ENCODE results near the gene TMEM234.

The TMEM234 gene

DNA sequence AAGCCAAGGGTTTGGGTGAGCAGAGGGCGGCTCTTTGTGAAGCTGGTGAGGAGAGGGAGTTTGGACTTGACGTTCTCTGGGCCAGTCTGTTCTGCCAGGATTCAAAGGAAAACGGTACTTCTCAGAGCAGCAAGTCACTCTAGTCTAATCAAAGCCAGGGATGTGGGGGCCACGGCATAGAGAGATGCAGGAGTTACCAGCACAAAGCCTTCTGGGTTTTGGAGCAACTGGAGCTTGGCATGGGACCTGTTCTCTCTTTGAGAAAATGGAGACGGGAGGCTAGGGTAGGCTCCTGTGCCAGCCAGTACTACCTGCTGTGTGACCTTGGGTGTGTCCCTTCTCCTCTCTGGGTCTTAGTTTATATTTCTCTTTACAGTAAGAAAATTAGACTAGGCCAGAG is 40.6 kb downstream of the TMEM234 start:
- TF ChIP-seq, protein P1, sequence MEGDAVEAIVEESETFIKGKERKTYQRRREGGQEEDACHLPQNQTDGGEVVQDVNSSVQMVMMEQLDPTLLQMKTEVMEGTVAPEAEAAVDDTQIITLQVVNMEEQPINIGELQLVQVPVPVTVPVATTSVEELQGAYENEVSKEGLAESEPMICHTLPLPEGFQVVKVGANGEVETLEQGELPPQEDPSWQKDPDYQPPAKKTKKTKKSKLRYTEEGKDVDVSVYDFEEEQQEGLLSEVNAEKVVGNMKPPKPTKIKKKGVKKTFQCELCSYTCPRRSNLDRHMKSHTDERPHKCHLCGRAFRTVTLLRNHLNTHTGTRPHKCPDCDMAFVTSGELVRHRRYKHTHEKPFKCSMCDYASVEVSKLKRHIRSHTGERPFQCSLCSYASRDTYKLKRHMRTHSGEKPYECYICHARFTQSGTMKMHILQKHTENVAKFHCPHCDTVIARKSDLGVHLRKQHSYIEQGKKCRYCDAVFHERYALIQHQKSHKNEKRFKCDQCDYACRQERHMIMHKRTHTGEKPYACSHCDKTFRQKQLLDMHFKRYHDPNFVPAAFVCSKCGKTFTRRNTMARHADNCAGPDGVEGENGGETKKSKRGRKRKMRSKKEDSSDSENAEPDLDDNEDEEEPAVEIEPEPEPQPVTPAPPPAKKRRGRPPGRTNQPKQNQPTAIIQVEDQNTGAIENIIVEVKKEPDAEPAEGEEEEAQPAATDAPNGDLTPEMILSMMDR (conservative IDR thresholded peaks at IDR 0.05; ENCODE audit: low read depth, low read length) = no peak
- DNase-seq (ENCODE audit: low read depth) = no peak
- peak overlapping the region; percentile 77 for H3K4me3 ChIP-seq (ENCODE audit: low read depth, low read length)

DNA sequence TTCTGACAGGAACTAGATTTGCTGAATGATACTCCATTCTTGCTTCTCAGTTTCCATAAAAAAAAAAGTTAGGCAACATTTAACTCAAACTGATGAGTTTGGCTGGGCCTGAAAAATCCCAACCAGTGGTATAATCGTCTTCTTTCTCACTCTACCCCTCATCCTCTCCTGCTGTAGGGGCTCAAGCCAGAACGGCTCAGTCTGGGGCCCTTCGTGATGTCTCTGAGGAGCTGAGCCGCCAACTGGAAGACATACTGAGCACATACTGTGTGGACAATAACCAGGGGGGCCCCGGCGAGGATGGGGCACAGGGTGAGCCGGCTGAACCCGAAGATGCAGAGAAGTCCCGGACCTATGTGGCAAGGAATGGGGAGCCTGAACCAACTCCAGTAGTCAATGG is 41.1 kb downstream of the TMEM234 start:
- no peak for DNase-seq (ENCODE audit: low read depth)
- peak overlapping the region; percentile 77 for H3K4me3 ChIP-seq (ENCODE audit: low read depth, low read length)
- TF ChIP-seq, protein P1 (conservative IDR thresholded peaks at IDR 0.05; ENCODE audit: low read depth, low read length) = no peak

DNA sequence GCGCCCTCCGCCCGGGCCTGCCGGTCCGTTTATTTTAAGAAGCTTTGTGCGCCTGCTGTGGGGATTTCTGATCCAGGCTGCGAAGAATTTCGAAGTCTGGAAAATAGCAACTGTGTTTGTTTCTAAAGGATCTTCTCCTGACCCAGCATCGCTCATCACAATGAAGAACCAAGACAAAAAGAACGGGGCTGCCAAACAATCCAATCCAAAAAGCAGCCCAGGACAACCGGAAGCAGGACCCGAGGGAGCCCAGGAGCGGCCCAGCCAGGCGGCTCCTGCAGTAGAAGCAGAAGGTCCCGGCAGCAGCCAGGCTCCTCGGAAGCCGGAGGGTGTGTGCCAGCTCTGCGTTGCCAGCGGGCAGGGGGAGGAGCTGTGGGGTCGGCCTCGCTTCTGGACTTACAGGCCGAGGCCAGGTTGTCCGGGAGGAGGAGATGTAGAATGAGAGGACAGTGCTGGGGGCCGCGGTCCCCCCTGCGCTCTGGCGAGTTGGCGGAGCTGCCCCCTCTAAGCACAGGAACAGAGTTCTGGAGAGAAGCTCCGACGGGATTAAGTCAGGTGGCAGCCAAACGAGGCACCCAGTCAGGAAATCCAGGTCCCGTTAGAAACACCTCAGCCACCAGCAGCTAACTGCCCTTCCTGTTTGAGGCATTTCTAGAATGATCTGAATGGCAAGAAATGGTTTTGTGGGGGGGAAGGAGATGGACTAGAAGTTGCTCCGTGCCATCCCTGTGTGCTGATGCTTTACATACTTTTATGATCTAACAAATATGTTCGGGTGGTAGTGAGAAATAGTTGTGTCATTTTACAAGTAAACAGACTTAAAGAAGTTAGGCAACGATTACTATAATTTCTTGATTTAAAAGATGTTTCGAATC is 41.7 kb downstream of the TMEM234 start:
- TF ChIP-seq, protein P1 (conservative IDR thresholded peaks at IDR 0.05; ENCODE audit: low read depth, low read length) = no peak
- peak overlapping the region; percentile 77 for H3K4me3 ChIP-seq (ENCODE audit: low read depth, low read length)
- peak; percentile 63 for DNase-seq (ENCODE audit: low read depth)

DNA sequence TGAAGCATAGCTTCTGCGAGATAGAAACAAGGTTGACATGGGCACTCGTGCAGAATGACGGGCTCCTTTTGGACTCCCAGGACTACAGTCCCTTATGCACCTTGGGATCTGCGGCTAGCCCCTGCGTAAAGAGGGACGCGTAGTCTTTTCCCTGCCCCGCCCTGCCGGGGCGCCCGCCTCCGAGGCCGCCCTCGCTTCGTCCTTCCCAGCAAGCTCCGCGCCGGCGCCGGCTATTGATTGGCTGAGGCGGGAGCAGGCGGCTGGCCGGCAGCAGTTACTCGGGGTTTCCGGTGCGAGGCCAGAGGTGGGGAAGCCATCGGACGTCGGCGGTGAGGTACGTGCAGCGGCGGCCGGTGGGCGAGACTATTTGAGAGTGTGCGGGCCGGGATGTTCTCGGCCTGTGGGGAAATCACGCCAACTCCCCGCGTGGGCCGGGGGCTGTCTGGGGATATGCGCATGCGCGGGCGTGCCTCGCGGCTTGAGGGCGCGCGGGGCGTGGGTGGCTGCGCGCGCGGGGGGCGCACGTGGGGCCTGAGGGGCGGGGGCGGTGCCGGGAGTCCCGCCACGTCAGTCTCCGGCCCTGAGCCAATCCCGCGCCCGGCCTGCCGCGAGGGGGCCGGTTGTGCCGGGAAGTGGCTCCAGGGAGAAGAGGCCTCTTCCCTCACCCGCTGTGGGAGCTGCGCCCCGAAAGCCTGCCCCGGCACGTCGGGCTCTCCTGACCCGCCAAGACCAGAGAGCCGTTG is 42.5 kb downstream of the TMEM234 start, which contains the start of gene TXLNA:
TXLNA (plus strand) TSS at position 233 of the 743 bp plus-strand sequence. CDS start 671 bp downstream, outside the sequence.
- DNase-seq (ENCODE audit: low read depth) = peak; percentile 95
- H3K4me3 ChIP-seq (ENCODE audit: low read depth, low read length) = peak within 1 kb of the TSS; percentile 77
- TF ChIP-seq, protein P1 (conservative IDR thresholded peaks at IDR 0.05; ENCODE audit: low read depth, low read length) = no peak

DNA sequence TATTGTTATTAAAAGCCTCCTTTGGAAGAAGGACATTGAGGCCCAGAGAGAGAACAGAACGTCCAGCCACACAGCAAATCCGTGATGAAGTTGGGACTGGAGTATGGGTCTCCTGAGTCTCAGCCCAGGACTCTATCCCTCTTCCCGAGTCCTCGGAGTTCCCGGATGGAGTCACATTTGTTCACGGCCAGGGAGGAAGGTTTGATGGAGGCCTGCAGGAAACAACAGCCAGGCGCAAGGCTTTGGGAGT is 43.0 kb downstream of the TMEM234 start:
- peak overlapping the region; percentile 77 for H3K4me3 ChIP-seq (ENCODE audit: low read depth, low read length)
- no peak for DNase-seq (ENCODE audit: low read depth)
- TF ChIP-seq, protein P1 (conservative IDR thresholded peaks at IDR 0.05; ENCODE audit: low read depth, low read length) = no peak

DNA sequence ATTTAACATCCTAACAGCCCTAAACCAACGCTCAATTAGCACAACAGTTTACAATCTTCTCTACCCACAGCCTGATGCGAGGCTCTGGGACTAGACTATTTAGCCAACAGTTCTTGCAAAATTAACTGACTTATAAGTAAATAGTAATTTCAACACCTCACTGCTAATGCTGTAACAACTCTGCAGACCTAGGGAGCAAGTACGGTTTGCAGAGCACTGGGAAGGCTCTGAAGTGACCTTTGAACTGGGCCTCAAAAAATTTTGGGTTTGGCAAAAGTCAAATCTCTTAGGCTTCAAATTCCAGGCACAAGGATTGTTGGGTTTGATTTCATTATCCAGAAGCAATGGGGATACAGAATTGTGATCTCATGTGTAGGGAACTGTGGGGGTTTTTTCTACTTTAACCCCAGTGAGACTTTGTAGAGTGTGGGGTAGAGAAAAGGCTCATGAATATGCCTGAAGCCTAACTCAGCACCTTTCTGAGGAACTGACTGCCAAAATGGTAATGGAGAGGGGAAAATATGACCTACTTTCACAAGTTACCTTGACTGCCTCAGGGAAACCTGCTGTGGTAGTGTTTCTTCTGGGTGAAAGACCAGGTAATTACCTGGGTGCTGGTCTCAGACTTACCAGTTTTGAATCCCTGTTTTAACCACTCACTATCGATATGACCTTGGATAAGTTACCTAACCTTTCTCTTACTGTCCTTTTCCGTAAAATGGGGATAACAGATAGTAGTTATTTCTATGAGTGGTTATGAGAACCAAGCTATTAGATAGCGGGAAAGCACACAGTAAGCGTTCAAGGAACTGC is 43.6 kb downstream of the TMEM234 start:
- TF ChIP-seq, protein P1 (conservative IDR thresholded peaks at IDR 0.05; ENCODE audit: low read depth, low read length) = no peak
- H3K4me3 ChIP-seq (ENCODE audit: low read depth, low read length) = no peak overlapping the region
- no peak for DNase-seq (ENCODE audit: low read depth)
